Ishikawa (cell line): ENCODE measurements around the gene DHRS3.

Experiments
- EGR1 ChIP-seq: IDR thresholded peaks from 2 replicates; pipeline ENCODE4 v1.6.1; 2012
- EP300 ChIP-seq: IDR thresholded peaks from 2 replicates; pipeline ENCODE4 v1.6.1; 2012; ENCODE audit warnings: borderline replicate concordance
- RAD21 ChIP-seq: IDR thresholded peaks from 2 replicates; pipeline ENCODE4 v1.6.1; 2012; ENCODE audit warnings: low read depth
- YY1 ChIP-seq: IDR thresholded peaks from 2 replicates; pipeline ENCODE4 v1.6.1; 2012; ENCODE audit warnings: low read depth

DNA sequence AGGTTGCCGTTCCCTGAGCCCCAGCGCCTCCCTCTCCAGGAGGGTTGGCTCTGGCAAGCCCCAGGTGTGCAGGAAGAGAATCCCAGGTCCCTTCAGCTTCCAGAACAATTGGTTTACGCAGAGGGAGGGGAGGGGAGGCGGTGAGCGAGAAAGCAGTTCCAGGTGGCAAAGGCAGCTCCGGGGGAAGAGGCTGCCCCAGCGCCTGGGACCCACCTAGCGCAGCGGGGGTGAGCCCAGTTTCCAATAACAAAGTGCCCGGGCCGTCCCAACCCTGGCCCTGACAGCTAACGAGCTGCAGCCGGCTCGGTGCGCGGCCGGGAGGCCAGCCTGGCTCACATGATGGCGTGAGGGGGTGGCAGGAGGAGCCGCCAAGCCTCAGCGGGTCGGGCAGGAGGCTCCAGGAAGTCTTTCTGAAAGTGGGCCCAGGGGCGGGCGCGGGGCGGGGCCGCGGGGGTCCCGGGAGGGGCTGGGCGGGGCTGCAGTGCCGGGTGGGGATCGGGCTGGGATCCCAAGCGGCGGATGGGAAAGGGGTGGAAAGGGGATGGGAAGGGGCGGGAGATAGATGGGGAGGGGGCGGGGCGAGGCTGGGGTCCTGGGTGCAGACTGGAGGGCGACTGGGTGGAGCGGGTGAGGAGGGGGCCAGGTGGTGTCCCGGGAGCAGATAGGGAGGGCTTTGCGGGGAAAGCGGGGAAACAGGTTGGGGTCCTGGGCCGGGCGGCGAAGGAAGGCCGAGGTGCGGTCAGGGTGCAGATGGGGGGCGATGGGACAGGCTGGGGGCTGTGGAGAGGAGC is 22.8 kb downstream of the DHRS3 start:
- 0 out of 2 replicates have a peak, but pooled peaks have one; percentile 6 for TF ChIP-seq YY1
- TF ChIP-seq EGR1: peak; percentile 54; the same call in 1 of the 2 replicates
- TF ChIP-seq RAD21: no peak
- peak; percentile 81 for TF ChIP-seq EP300
